Measurements from ENCODE around the gene SASS6.

The SASS6 gene, protein sequence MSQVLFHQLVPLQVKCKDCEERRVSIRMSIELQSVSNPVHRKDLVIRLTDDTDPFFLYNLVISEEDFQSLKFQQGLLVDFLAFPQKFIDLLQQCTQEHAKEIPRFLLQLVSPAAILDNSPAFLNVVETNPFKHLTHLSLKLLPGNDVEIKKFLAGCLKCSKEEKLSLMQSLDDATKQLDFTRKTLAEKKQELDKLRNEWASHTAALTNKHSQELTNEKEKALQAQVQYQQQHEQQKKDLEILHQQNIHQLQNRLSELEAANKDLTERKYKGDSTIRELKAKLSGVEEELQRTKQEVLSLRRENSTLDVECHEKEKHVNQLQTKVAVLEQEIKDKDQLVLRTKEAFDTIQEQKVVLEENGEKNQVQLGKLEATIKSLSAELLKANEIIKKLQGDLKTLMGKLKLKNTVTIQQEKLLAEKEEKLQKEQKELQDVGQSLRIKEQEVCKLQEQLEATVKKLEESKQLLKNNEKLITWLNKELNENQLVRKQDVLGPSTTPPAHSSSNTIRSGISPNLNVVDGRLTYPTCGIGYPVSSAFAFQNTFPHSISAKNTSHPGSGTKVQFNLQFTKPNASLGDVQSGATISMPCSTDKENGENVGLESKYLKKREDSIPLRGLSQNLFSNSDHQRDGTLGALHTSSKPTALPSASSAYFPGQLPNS

DNA sequence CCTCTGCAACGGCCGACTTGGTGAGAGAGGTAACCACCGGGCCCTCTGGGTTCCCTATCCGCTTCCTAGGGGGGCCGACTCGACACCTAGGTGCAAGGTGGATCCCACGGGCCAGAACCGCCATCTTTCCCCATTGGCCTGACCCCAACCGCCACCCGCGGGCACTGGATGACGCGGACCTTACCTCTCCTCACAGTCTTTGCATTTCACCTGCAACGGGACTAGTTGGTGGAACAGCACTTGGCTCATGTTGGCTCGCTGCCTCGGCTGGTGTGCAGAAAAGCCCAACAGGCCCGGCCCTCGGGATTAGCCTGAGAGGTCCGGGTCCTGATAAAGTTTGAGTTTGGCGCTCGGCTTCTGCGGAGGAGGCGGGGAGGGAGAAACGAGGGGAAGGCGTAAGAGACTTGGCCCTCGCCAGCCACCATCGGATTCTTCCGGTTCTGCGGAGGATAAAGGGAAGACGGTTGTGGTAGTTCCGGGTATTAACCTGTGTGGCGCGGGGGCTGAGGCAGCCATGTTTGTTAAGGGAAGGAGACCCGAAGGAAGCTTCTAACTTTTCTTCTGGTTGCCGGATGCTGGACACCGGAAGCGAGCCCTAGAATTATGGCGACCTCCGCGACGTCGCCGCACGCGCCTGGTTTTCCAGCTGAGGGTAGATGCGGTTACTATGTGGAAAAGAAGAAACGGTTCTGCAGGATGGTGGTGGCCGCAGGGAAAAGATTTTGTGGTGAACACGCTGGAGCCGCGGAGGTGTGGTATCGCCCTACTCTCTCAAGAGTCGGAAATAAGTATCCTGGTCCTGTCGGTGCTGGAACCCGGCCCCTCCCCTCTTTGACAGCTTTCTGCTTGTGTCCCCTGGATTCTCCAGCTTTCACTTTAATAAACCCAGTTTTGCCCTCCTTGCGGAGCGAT is at the start of gene SASS6, which contains the start of gene TRMT13:
SASS6 (minus strand) TSS at position 365 of the 912 bp plus-strand sequence; CDS start at position 249, 116 bp downstream.
TRMT13 (plus strand) TSS at position 598 of the 912 bp plus-strand sequence; CDS start at position 604, 6 bp downstream.
- DNase-seq (ENCODE audit: low read depth in 4 of 4, low spot score in 1 of 4) = peak; percentile 77 to 91 (median 85)

DNA sequence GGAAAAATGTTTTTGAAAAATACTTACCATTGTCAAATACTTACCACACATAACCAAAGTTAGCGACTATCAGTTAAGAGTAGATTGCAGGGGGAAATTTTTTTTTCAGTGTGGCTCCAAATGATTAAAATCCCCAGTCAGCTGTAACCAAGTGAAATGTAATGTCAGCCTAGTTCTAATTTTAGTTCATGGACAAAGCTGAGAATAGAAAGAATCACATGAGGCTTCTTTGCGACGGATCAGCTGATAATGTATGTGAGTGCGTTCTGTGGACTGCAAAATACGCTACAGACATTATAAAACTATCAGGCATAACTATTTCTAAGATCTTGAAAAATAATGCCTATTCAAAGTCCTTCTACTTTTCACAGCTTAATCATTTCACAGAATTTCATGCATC is 45.4 kb upstream of the SASS6 start, which contains the start of gene LRRC39:
LRRC39 (minus strand) TSS at position 166 of the 400 bp plus-strand sequence. CDS start 9,740 bp downstream, outside the sequence.
- no peak for DNase-seq (ENCODE audit: low read depth in 4 of 4, low spot score in 1 of 4)

GRCh38 chr1:100177295-100178041 is 44.7 kb upstream of the SASS6 start:
- DNase-seq (ENCODE audit: low read depth in 4 of 4, low spot score in 1 of 4) = no peak

DNA sequence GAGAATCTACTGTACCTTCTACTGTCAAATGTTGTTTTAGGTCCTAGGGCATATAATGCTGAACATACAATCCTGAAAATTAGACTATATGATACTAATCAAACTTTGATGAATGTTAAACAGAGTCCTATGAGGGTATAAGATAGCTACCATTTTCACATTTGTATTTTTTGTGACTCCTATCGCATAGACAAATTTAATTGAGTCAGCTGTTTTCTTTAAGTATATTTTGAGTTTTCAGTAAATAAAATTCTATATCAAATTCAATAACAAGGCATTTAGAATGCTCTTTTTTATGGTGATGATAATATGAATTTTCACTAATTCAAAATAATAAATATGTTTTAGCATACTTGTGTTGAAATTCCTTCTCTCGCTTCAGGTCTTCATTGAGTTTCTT is 35.3 kb upstream of the SASS6 start:
- no peak for DNase-seq (ENCODE audit: low read depth in 4 of 4, low spot score in 1 of 4)

GRCh38 chr1:100164702-100165101 is 32.0 kb upstream of the SASS6 start:
- DNase-seq (ENCODE audit: low read depth in 4 of 4, low spot score in 1 of 4) = no peak

GRCh38 chr1:100164216-100164615 is 31.5 kb upstream of the SASS6 start:
- DNase-seq (ENCODE audit: low read depth in 4 of 4, low spot score in 1 of 4) = no peak

DNA sequence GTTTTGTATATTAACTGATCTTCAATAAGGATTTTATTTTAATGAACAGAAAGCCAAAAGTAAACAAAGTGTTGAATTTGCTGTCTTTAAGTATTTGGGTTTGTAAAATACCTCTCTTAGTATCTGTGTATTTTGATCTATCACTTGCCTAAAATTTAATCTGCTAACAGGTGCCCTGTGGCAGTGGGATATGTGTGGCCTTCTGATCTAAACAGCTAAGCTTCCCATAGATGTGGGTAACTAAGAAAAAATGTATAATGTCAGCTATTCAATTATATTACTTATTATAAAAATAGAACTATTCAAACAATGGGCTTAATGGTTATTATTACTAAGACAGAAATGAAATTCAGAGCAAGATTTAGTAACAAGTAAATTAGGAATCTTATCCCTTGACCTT is 30.2 kb upstream of the SASS6 start:
- no peak for DNase-seq (ENCODE audit: low read depth in 4 of 4, low spot score in 1 of 4)

GRCh38 chr1:100152271-100152670 is 19.5 kb upstream of the SASS6 start:
- DNase-seq (ENCODE audit: low read depth in 4 of 4, low spot score in 1 of 4) = no peak

GRCh38 chr1:100151679-100152078 is 18.9 kb upstream of the SASS6 start:
- DNase-seq (ENCODE audit: low read depth in 4 of 4, low spot score in 1 of 4) = no peak

GRCh38 chr1:100147875-100148274 is 15.1 kb upstream of the SASS6 start:
- no peak for DNase-seq (ENCODE audit: low read depth in 4 of 4, low spot score in 1 of 4)

DNA sequence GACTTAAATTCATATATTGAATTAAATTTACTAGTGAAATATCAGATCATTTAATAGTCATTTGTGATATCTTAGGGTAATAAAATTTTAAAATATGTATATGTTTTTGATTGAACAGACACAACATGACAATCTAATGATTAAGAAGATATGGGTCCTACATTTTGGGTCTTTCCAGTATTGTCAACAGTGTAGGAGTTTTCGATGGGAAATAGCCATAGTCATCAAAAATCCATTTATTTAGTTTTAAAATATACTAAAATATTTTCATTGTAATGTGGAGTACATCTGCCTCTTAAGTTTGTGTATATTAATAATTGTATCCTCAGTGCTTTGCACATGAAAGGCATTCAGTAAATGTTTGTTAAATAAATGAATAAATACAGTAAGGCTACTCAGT is 14.2 kb upstream of the SASS6 start:
- no peak for DNase-seq (ENCODE audit: low read depth in 4 of 4, low spot score in 1 of 4)

GRCh38 chr1:100145116-100145515 is 12.4 kb upstream of the SASS6 start:
- no peak for DNase-seq (ENCODE audit: low read depth in 4 of 4, low spot score in 1 of 4)

DNA sequence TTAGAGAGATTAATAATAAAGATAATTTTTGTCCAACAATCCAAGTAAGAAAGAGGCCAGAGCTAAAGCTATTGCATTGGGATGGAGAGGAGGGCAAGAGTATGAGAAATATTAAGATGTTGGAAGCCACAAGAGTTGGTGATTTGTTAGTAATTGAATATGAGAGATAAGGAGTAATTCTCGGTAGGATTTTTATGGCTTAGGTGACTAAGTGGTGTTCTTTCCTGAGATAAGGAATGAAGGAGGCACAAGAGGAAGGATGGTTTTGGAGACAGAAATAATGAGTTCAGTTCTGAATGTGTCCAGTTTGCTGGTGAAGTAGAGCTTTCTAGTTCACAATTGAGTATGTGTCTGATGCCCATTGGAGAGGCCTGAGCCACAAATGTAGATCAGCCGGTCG is 9.6 kb upstream of the SASS6 start:
- no peak for DNase-seq (ENCODE audit: low read depth in 4 of 4, low spot score in 1 of 4)

DNA sequence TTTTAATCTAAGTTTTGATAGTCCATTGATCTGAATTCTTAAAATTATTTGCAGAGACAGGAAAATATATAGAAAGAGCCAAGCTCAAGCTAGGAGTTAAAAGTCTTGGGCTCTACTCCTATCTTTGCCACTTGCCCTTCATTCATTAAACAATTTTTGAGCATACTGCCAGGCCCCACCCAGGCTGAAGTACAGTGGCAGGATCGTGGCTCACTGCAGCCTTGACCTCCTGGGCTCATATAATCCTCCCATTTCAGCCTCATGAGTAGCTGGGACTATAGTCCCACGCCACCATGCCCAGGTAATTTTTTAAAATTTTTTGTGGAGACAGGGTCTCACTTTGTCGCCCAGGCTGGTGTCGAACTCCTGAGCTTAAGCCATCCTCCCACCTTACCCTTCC is 8.5 kb upstream of the SASS6 start:
- no peak for DNase-seq (ENCODE audit: low read depth in 4 of 4, low spot score in 1 of 4)

DNA sequence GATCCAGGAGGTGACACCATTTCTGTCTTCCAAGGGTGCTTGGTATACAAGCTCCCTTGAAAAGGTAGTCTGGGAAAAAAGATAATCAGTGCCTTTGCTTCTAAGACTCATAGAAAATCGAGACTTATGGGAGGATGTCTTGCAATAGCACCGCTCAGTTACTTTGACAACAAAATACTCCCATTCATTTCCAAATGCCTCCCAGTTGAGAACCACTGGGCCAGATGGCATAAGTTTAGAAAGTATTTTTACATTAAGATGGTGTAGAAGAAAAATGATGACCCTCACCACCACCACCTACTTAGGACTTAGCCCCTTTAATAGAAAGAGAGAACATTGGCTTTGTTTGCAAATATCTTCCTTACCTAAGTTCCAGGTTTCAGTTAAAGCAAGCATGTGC is 4.9 kb upstream of the SASS6 start:
- no peak for DNase-seq (ENCODE audit: low read depth in 4 of 4, low spot score in 1 of 4)

GRCh38 chr1:100134872-100135271 is 2.1 kb upstream of the SASS6 start:
- no peak for DNase-seq (ENCODE audit: low read depth in 4 of 4, low spot score in 1 of 4)

DNA sequence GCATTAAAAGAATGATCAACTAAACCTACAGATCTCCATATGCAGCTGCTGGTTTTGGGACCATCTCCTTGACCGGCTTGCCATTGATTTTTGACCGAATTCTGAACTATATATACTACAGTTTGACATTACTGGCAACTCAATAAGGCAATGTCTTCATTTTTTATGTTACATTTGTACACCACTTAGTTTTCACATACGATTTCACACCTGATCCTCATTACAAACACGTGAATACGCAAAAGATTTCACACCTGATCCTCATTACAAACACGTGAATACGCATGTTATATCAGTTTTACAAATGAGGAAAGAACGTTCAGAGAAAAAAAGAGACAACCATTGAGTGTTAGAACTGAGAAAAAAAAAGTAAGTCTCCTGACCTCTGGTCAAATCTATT is 1.1 kb downstream of the SASS6 start:
- DNase-seq (ENCODE audit: low read depth in 4 of 4, low spot score in 1 of 4) = no peak

DNA sequence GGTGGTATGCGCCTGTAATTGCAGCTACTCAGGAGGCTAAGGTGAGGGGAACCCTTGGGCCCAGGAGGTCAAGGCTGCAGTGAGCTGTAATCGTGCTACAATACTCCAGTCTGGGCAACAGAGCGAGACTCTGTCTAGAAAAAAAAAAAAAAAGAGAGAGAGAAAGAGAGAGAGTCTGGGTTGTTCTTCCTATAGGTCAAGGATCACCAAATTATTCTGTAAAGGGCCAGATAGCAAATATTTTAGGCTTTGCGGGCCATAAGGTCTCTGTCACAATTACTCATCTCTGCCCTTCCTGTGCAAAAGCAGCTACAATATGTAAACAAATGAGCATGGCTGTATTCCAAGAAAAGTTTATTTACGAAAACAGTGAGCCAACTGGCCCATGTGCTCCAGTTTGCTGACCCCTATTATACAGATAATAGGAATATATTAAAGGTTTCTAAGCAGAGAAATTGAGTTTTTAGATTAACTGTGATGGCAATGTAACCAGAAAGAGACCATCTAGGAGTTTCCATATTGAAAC is 2.1 kb downstream of the SASS6 start:
- DNase-seq (ENCODE audit: low read depth in 4 of 4, low spot score in 1 of 4) = no peak

GRCh38 chr1:100127226-100127625 is 5.5 kb downstream of the SASS6 start:
- DNase-seq (ENCODE audit: low read depth in 4 of 4, low spot score in 1 of 4) = no peak

GRCh38 chr1:100122177-100122576 is 10.6 kb downstream of the SASS6 start:
- DNase-seq (ENCODE audit: low read depth in 4 of 4, low spot score in 1 of 4) = no peak
